DND-41 (cell line): ENCODE data around the gene AQP9.

Experiments
- EZH2 ChIP-seq: IDR thresholded peaks from 3 replicates; pipeline ENCODE4 v1.6.1; 2012; ENCODE audit warnings: borderline replicate concordance, low read depth, mild to moderate bottlenecking, moderate library complexity, low read length, inconsistent platforms; ENCODE audit not compliant: severe bottlenecking
- TF ChIP-seq, protein P1 (sequence below): IDR thresholded peaks from 2 replicates; pipeline ENCODE4 v1.5.1; 2012; ENCODE audit warnings: borderline replicate concordance, low read length, moderate library complexity, mild to moderate bottlenecking; ENCODE audit not compliant: poor library complexity, severe bottlenecking; ENCODE audit errors: extremely low read depth

DNA sequence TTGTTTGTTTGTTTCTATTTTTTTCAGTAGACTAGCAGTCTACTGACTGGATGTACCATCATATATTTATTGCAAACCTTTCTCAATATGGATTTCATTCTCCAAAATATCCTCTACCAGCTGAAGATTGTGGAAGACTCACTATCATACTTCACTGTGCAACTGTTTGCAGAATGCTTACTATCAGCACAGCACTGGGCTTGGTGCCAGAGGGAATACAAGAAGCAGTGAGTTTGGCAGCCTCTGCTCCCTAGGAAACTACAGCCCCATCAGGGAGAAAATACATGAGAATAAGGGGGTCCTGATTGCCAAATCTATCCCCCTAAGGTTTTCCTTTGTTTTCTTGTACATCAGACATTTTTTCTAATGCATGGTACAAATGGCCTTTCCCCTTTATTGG, 27.5 kb downstream of the AQP9 start:
- TF ChIP-seq, protein P1, sequence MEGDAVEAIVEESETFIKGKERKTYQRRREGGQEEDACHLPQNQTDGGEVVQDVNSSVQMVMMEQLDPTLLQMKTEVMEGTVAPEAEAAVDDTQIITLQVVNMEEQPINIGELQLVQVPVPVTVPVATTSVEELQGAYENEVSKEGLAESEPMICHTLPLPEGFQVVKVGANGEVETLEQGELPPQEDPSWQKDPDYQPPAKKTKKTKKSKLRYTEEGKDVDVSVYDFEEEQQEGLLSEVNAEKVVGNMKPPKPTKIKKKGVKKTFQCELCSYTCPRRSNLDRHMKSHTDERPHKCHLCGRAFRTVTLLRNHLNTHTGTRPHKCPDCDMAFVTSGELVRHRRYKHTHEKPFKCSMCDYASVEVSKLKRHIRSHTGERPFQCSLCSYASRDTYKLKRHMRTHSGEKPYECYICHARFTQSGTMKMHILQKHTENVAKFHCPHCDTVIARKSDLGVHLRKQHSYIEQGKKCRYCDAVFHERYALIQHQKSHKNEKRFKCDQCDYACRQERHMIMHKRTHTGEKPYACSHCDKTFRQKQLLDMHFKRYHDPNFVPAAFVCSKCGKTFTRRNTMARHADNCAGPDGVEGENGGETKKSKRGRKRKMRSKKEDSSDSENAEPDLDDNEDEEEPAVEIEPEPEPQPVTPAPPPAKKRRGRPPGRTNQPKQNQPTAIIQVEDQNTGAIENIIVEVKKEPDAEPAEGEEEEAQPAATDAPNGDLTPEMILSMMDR: no peak
- TF ChIP-seq EZH2: no peak
